Prostate gland (tissue), 2 donors: ENCODE data around the gene IMPA2.

Experiments
- CTCF ChIP-seq, 4 experiments: fragments of 200-600 bp in 2 of 4; fragments of 450-650 bp in 2 of 4; sonication (generic) in 2 of 4; IDR thresholded peaks; 1 replicate in 3 of 4; 2 replicates in 1 of 4; pipeline ENCODE4 v1.5.1; 2016 to 2019; ENCODE audit warnings: antibody characterized with exemption in 4 of 4, mild to moderate bottlenecking in 2 of 4, moderate library complexity in 2 of 4
- POLR2A ChIP-seq: fragments of 450-650 bp; IDR thresholded peaks from one replicate; pipeline ENCODE4 v1.6.1; 2016; ENCODE audit warnings: antibody characterized with exemption, mild to moderate bottlenecking
- POLR2AphosphoS5 ChIP-seq: sonication (generic); formaldehyde crosslinking; IDR thresholded peaks from one replicate; pipeline ENCODE4 v1.6.1; 2017; ENCODE audit warnings: antibody characterized with exemption

GRCh38 chr18:12012697-12013096 lies 31.4 kb downstream of the IMPA2 start:
- TF ChIP-seq CTCF (IDR thresholded peaks at IDR 0.05) (no peak), POLR2A (no peak), POLR2AphosphoS5 (no peak)
